H9 (cell line): ENCODE results near the gene PM20D2. TPM values are rescaled to one million over a fixed set of nuclear protein-coding genes. Genes with fewer than 3 reads are reported as not detected.

ENCODE experiments used
- DNase-seq: peaks from one replicate; pipeline ENCODE4 v3.0.0-alpha.2; 2017
- H2AFZ ChIP-seq: one replicate; pipeline ENCODE4 v1.6.1; 2013; ENCODE audit warnings: mild to moderate bottlenecking, low read length, control low read depth, moderate library complexity
- H2AK5ac ChIP-seq: 2 replicates; pipeline ENCODE4 v1.6.1; 2013; ENCODE audit warnings: low read length, control low read depth, mixed read lengths; ENCODE audit not compliant: insufficient read length
- H2BK120ac ChIP-seq: one replicate; pipeline ENCODE4 v1.6.1; 2013; ENCODE audit warnings: low read depth, mild to moderate bottlenecking, low read length, control low read depth, inconsistent platforms; ENCODE audit not compliant: poor library complexity, severe bottlenecking
- H2BK12ac ChIP-seq: 2 replicates; pipeline ENCODE4 v1.6.1; 2013; ENCODE audit warnings: low read length, control low read depth, mixed read lengths, low read depth; ENCODE audit not compliant: insufficient read length
- H2BK15ac ChIP-seq: 2 replicates; pipeline ENCODE4 v1.6.1; 2013; ENCODE audit warnings: low read depth, low read length, control low read depth
- H2BK20ac ChIP-seq: one replicate; pipeline ENCODE4 v1.6.1; 2013; ENCODE audit warnings: low read depth, mild to moderate bottlenecking, low read length, control low read depth, inconsistent platforms; ENCODE audit not compliant: poor library complexity, severe bottlenecking
- H2BK5ac ChIP-seq: 2 replicates; pipeline ENCODE4 v1.6.1; 2013; ENCODE audit warnings: low read length, control low read depth, mixed read lengths; ENCODE audit not compliant: insufficient read length
- H3K14ac ChIP-seq: 2 replicates; pipeline ENCODE4 v1.6.1; 2013; ENCODE audit warnings: low read length, control low read depth; ENCODE audit not compliant: insufficient read depth
- H3K18ac ChIP-seq: 2 replicates; pipeline ENCODE4 v1.6.1; 2013; ENCODE audit warnings: low read depth, mild to moderate bottlenecking, mixed read lengths, low read length, control low read depth; ENCODE audit not compliant: insufficient read length
- H3K23ac ChIP-seq: 2 replicates; pipeline ENCODE4 v1.6.1; 2013; ENCODE audit warnings: low read length, control low read depth, mixed read lengths, low read depth; ENCODE audit not compliant: insufficient read length
- H3K23me2 ChIP-seq: 2 replicates; pipeline ENCODE4 v1.6.1; 2013; ENCODE audit warnings: low read depth, mild to moderate bottlenecking, mixed read lengths, low read length, control low read depth; ENCODE audit not compliant: insufficient read length, poor library complexity, severe bottlenecking
- H3K27ac ChIP-seq: 2 replicates; pipeline ENCODE4 v1.5.1; 2013; ENCODE audit warnings: low read length, control low read depth, mixed read lengths, low read depth; ENCODE audit not compliant: insufficient read length
- H3K27me3 ChIP-seq: 2 replicates; pipeline ENCODE4 v1.6.1; 2013; ENCODE audit warnings: low read length, control low read depth, inconsistent platforms; ENCODE audit not compliant: insufficient read depth
- H3K4ac ChIP-seq: 2 replicates; pipeline ENCODE4 v1.6.1; 2013; ENCODE audit warnings: low read depth, mild to moderate bottlenecking, control low read depth, inconsistent platforms, low read length, moderate library complexity
- H3K4me1 ChIP-seq: 2 replicates; pipeline ENCODE4 v1.6.1; 2013; ENCODE audit warnings: low read length, control low read depth, inconsistent platforms; ENCODE audit not compliant: insufficient read depth
- H3K4me2 ChIP-seq: 2 replicates; pipeline ENCODE4 v1.6.1; 2013; ENCODE audit warnings: low read length, control low read depth, mixed read lengths; ENCODE audit not compliant: insufficient read length, insufficient read depth
- H3K56ac ChIP-seq: 2 replicates; pipeline ENCODE4 v1.6.1; 2013; ENCODE audit warnings: low read depth, mild to moderate bottlenecking, mixed read lengths, low read length, control low read depth; ENCODE audit not compliant: insufficient read length
- H3K79me1 ChIP-seq: 2 replicates; pipeline ENCODE4 v1.6.1; 2013; ENCODE audit warnings: low read depth, mild to moderate bottlenecking, moderate library complexity, low read length, control low read depth, inconsistent platforms; ENCODE audit not compliant: insufficient read depth, poor library complexity, severe bottlenecking
- H3K79me2 ChIP-seq: 2 replicates; pipeline ENCODE4 v1.6.1; 2013; ENCODE audit warnings: low read length, control low read depth, inconsistent platforms; ENCODE audit not compliant: insufficient read depth
- H3K9ac ChIP-seq: 2 replicates; pipeline ENCODE4 v1.6.1; 2013; ENCODE audit warnings: low read length, control low read depth, mixed read lengths; ENCODE audit not compliant: insufficient read length; ENCODE audit errors: extremely low read depth
- H3K9me3 ChIP-seq: one replicate; pipeline ENCODE4 v1.6.1; 2013; ENCODE audit warnings: low read depth, low read length, inconsistent platforms; ENCODE audit not compliant: control insufficient read depth
- H3T11ph ChIP-seq: one replicate; pipeline ENCODE4 v1.6.1; 2013; ENCODE audit warnings: mild to moderate bottlenecking, low read length, control low read depth, inconsistent platforms
- H4K20me1 ChIP-seq: one replicate; pipeline ENCODE4 v1.6.1; 2013; ENCODE audit not compliant: control insufficient read depth, insufficient read length, insufficient read depth
- H4K5ac ChIP-seq: 2 replicates; pipeline ENCODE4 v1.6.1; 2013; ENCODE audit warnings: low read depth, mild to moderate bottlenecking, mixed read lengths, low read length, control low read depth; ENCODE audit not compliant: insufficient read length
- H4K8ac ChIP-seq: replicated peaks from 2 replicates; pipeline ENCODE4 v1.6.1; 2013; ENCODE audit warnings: low read length, control low read depth, mixed read lengths, low read depth; ENCODE audit not compliant: insufficient read length
- H4K91ac ChIP-seq: 2 replicates; pipeline ENCODE4 v1.6.1; 2013; ENCODE audit warnings: low read depth, mild to moderate bottlenecking, moderate library complexity, mixed read lengths, low read length, control low read depth; ENCODE audit not compliant: insufficient read length
- H3K27ac Mint-ChIP-seq, 3 experiments: 2 replicates in 2 of 3; 3 replicates in 1 of 3; pipeline ENCODE4 v1.8.0; 2020 to 2021; ENCODE audit warnings: mixed read lengths in 3 of 3, mild to moderate bottlenecking in 1 of 3, moderate library complexity in 1 of 3
- H3K27me3 Mint-ChIP-seq: 2 replicates; pipeline ENCODE4 v1.8.0; 2021; ENCODE audit warnings: low read depth, mild to moderate bottlenecking, moderate library complexity, mixed read lengths
- H3K36me3 Mint-ChIP-seq, 3 experiments: 2 replicates in 2 of 3; 3 replicates in 1 of 3; pipeline ENCODE4 v1.8.0; 2020 to 2021; ENCODE audit warnings: low read depth in 3 of 3, mixed read lengths in 3 of 3; ENCODE audit not compliant: insufficient read depth in 1 of 3
- H3K4me1 Mint-ChIP-seq, 2 experiments: 2 replicates each; pipeline ENCODE4 v1.8.0; 2020; ENCODE audit warnings: mixed read lengths in 2 of 2
- H3K4me3 Mint-ChIP-seq, 2 experiments: 2 replicates in 1 of 2; 3 replicates in 1 of 2; pipeline ENCODE4 v1.8.0; 2020 to 2021; ENCODE audit warnings: mild to moderate bottlenecking in 2 of 2, mixed read lengths in 2 of 2, moderate library complexity in 1 of 2
- H3K9me3 Mint-ChIP-seq, 2 experiments: 2 replicates in 1 of 2; 3 replicates in 1 of 2; pipeline ENCODE4 v1.8.0; 2020; ENCODE audit warnings: mild to moderate bottlenecking in 2 of 2, mixed read lengths in 2 of 2, moderate library complexity in 1 of 2
- WGBS: extraction: QIAGEN DNeasy Blood & Tissue Kit; methylation state at CpG from one replicate; pipeline ENCODE4 v1.1.7; 2013; ENCODE audit warnings: missing lambda C conversion rate, low lambda C conversion rate, mixed read lengths; ENCODE audit not compliant: insufficient read length; ENCODE audit errors: extremely low coverage; 5-methylcytosine and 5-hydroxymethylcytosine counted together
- total RNA-seq: library from RNA; stranded (reverse); gene quantifications from 2 replicates; pipeline ENCODE4 v1.2.1, GENCODE V29; 2021
- TF ChIP-seq, protein P1 (sequence below): fragments of 200-600 bp; sonication (generic); conservative IDR thresholded peaks from 3 replicates; pipeline ENCODE4 v1.8.0; 2021; ENCODE audit warnings: antibody characterized with exemption, mild to moderate bottlenecking

PM20D2 gene
- total RNA-seq, 1 experiment from 2014 or later: 8.3 TPM

DNA sequence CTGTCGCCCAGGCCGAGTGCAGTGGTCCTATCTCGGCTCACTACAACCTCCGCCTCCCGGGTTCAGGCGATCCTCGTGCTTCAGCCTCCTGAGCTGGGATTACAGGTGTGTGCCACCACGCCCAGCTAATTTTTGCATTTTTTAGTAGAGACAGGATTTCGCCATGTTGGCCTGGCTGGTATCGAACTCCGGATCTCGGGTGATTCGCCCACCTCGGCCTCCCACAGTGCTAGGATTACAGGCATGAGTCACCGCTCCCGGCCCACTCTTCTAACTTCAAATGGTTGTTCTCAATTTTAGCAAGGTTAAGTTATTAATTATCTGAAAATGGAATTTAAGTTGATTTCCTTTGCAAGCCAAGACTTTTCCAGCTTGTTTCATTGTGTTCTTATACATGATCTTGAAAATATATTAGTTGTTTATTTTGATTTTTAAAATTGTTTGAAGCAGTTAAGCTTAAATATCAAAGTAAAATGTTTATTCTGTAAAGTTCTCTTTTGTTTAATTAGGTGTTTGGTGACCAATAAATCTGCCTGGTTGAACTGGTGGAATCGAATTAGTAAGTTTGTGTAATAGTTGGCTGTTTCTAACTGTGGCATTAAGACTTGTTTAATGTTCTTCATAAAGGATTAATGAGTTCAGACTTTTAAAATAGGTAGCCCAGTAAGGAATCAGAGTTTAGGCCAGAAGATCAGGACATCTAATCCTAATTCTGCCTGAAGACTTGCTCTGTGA, 2.3 kb downstream of the PM20D2 start:
- Histone ChIP-seq H3K9ac (no peak overlapping the region), H3K23ac (no peak overlapping the region), H3K56ac (no peak overlapping the region), H4K5ac (no peak overlapping the region), H4K20me1 (no peaks in the 10 kb centered on the region), H3K18ac (no peak overlapping the region), H2AFZ (no peak overlapping the region), H2AK5ac (no peak overlapping the region), H3K9me3 (no peaks in the 10 kb centered on the region), H2BK20ac (no peak overlapping the region), H3K27ac (no peak overlapping the region), H4K91ac (no peak overlapping the region), H2BK15ac (no peak overlapping the region), H2BK12ac (no peak overlapping the region), H3K4me1 (no peaks in the 10 kb centered on the region), H3K4me2 (no peak overlapping the region), H3K14ac (no peak overlapping the region), H3K27me3 (peaks cover 6% of the 10 kb centered on the region; the same call in 1 of the 2 replicates), H3K79me2 (no peaks in the 10 kb centered on the region), H3T11ph (no peak overlapping the region), H3K23me2 (peaks cover 8% of the 10 kb centered on the region), H2BK120ac (no peak overlapping the region), H4K8ac (no peak overlapping the region), H3K79me1 (no peaks in the 10 kb centered on the region), H2BK5ac (no peak overlapping the region), H3K4ac (no peak overlapping the region)
- DNase-seq: no peak
- no peak overlapping the region for H3K27ac Mint-ChIP-seq
- H3K4me1 Mint-ChIP-seq: peaks cover 9% of the 10 kb centered on the region in 2 experiments
- H3K27me3 Mint-ChIP-seq: peaks cover 38% of the 10 kb centered on the region
- TF ChIP-seq, protein P1, sequence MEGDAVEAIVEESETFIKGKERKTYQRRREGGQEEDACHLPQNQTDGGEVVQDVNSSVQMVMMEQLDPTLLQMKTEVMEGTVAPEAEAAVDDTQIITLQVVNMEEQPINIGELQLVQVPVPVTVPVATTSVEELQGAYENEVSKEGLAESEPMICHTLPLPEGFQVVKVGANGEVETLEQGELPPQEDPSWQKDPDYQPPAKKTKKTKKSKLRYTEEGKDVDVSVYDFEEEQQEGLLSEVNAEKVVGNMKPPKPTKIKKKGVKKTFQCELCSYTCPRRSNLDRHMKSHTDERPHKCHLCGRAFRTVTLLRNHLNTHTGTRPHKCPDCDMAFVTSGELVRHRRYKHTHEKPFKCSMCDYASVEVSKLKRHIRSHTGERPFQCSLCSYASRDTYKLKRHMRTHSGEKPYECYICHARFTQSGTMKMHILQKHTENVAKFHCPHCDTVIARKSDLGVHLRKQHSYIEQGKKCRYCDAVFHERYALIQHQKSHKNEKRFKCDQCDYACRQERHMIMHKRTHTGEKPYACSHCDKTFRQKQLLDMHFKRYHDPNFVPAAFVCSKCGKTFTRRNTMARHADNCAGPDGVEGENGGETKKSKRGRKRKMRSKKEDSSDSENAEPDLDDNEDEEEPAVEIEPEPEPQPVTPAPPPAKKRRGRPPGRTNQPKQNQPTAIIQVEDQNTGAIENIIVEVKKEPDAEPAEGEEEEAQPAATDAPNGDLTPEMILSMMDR: no peak
- peak overlapping the region in 1 of 2 experiments; percentile 14; a peak in 1 of 5 replicates for H3K4me3 Mint-ChIP-seq
- H3K36me3 Mint-ChIP-seq: no peaks in the 10 kb centered on the region; a peak in 1 of 7 replicates
- no CpG with 5 or more reads among the region's 17 CpGs for WGBS
- H3K9me3 Mint-ChIP-seq: no peaks in the 10 kb centered on the region
